Inflammatory macrophage treated with lipopolysaccharide for 4 hours (primary cell): ENCODE results near the gene ANO8.

Experiments
- DNase-seq: peaks from one replicate; pipeline ENCODE4 v3.0.0-alpha.2; 2020

Gene ANO8

DNA sequence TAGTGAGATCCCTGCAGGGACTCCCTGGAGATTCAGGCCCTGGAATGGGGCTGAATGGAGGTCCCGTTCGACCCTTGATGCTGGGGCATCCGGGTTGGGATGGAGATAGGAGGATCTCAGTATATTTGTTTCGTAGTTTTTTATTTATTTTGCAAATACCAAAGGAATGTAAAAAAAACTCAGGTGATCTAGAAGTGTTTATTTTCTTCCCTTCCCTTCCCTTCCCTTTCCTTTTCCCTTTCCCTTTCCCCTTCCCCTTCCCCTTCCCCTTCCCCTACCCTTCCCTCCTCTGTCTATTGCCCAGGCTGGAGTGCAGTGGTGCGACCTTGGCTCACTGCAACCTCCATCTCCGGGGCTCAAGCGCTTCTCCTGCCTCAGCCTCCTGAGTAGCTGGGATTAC is 7.2 kb upstream of the ANO8 start:
- no peak for DNase-seq

DNA sequence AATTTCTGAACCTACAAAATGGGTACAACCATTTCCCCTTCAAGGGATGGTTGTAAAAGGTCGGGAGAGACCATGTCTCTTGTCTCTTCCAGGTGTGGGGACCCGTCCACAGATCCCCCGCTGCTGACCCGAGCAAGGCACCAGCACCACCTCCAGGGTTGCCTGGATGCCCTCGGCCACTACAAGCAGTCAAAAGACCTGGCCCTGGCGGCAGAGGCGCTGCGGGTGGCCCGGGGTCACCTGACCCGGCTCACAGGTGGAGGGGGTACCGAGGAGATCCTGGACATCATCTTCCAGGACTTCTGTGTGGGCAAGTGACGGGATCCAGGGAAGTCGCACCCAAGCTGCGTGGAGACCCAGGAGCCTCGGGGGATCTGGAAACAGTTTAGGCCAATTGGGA is 6.7 kb upstream of the ANO8 start:
- no peak for DNase-seq

DNA sequence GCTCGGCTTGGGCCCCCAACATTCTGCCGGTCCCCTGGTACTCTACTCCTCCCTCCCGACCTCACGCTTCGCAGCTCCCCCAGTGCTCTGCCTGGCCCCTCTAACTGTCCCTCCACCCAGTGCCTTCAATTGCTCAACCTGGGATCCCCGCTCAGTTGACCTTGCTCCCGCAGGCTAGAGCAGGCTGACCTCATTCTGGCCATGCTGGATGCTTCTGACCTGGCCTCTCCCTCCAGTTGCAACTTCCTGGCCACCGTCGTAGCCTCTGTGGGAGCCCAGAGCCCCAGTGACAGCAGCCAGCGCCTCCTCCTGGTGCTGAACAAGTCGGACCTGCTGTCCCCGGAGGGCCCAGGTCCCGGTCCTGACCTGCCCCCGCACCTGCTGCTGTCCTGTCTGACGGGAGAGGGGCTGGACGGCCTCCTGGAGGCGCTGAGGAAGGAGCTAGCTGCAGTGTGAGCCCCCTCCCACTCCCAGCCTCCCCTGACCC is 6.3 kb upstream of the ANO8 start:
- peak; percentile 36 for DNase-seq

DNA sequence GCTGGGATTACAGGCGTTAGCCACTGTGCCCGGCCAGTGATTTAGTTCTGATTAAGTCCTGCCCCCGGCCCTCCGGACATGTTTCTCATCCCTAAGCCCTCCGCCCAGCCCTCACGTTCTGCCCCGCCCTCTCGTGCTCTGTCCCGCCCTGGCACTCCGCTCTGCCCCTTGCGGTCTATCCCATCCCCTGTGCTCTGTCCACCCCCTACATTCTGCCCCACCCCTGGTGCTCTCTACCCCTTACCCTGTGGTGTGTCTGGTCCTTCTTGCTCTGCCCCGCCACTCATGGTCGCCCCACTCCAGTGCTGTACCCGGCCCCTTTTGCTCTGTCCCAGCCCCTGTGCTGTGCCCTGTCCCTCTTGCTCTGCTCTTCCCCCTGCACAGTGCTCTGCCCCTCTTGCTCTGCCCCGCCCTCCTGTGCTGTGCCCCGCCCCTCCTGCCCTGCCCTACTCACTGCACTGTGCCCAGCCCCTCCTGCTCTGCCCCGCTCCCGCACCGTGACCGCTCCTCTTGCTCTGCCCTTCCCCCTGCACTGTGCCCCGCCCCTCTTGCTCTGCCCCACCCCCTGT is 5.7 kb upstream of the ANO8 start:
- DNase-seq, result peak; percentile 35

DNA sequence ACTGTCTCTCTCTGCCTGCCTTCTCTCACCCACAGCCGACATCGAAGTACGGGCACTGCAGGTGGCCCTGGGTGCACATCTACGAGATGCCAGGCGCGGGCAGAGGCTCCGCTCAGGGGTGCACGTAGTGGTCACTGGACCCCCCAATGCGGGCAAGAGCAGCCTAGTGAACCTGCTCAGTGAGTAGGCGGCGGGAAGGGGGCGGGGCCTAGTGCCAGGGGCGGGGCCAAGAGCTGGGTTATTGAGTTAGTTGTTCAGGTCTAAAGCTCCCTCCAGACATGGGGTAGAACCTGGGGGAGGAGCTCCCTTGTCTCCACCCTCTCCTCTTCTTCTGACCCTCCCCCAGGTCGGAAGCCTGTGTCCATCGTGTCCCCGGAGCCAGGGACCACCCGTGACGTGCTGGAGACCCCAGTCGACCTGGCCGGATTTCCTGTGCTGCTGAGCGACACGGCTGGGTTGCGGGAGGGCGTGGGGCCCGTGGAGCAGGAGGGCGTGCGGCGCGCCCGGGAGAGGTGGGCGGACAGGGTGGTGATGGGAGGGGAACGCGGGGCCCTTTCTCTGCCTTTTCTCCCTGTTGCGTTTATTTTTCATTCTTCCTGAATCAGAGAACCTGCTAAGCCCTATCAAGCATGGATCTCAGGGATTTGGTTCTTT is 4.6 kb upstream of the ANO8 start:
- DNase-seq, result no peak

DNA sequence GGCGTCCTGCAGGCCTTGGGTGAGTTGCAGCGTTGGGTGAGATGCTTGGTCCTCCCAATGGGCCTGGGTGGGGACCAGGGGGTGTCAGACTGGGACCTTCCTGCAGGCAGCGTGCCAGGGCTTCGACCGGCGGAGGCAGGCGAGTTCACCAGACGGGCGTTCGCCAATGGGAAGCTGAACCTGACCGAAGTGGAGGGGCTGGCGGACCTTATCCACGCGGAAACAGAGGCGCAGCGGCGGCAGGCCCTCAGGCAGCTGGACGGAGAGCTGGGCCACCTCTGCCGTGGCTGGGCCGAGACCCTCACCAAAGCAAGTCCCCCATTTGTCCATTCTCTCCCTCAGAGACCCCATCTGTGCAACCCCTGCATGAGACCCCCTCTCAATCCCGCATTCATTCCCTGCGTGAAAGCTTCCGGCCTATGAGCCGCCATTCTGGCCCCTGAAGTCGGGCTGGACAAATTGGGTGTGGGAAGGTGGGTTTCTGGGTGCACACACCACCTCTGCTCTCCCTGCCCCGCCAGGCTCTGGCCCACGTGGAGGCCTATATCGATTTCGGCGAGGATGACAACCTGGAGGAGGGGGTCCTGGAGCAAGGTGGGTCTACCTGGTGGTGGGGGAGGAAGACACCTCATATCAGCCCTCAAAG is 3.9 kb upstream of the ANO8 start:
- no peak for DNase-seq

DNA sequence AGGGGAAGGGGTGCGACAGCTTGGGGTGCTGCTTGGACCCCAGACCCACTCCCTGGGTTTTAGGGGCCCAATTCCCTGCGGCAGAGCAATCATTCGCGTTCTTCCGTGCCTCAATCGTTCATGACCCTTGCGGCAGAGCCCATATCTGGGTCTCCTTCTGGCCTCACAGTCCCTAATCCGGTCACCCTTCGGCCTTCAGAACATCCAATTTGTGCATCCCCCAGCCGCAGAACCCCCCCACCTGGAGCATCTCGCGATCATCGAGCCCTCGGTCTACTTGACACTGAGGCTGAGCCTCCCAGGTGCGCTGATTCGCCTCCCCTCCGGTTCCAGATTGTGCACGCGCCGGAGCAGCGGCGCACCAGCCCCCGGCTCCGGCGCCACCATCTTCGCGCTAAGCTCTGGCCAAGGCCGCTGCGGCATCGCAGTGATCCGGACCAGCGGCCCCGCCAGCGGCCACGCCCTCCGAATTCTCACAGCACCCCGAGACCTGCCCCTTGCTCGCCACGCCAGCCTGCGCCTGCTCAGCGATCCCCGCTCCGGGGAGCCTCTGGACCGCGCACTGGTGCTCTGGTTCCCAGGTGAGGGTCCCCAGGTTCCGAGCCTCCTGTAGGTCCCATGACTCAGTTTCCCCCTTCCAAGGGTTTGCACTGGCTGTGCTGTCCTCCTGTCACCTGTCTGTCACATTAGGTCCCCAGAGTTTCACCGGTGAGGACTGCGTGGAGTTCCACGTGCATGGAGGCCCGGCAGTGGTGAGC is 3.2 kb upstream of the ANO8 start:
- peak; percentile 17 for DNase-seq

DNA sequence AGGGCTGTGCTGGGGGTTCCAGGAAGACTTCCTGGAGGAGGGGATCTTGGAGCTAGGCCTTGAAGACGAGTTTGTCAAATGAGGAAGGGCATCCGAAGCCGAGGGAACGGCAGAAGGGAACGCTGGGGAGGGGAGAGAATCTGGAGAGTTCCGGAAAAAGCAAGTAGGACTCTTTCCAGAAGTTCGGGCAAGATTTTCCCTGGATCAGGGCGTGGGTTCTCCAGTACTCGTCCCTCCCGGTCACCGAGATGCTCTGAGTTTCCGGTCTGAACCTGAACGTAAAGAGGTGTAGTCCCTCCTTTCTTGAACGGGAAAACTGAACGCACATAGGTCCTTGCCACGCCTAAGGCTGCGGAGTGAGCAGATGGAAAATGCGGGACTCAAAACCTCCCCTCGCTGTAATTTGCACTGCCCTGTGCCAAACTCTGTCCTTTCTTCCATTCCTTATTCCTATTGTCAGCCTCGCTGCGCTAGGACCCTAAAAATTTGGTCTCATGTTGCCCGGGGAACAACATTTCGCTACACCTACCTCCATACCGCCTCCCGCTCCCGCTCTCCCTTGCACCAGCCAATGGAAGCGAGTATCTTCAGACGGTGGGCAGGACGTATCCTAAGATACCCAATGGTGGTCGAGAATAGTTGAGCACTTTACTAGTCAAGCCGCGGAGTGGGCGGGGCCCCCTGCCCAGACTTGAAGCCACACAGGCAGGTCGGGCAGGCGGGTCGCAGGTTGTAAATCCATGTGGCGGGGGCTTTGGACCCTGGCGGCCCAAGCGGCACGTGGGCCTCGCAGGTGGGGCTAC is 2.4 kb upstream of the ANO8 start, which contains the start of gene GTPBP3:
Gene GTPBP3 (plus strand): TSS at position 682 of the 803 bp plus-strand sequence. CDS start 59 bp downstream, at position 741.
- peak; percentile 99 for DNase-seq

DNA sequence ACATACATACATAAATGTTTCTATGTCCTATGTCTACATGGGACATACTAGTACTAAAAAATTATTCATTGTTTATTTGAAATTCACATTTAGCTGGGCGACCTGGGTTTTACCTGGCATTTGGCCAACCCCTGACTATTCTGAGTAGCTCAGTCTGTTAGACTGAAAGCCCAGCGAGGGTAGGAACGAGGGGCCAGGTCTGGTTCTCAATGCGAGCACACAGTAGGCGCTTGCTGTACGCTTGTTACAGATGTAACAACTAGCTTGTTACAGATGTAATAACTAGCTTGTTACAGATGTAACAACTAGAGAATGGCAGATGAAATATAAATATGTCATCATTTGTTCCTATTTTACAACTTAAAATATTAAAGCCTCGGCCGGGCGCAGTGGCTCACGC is 920 bp upstream of the ANO8 start:
- DNase-seq, result no peak

DNA sequence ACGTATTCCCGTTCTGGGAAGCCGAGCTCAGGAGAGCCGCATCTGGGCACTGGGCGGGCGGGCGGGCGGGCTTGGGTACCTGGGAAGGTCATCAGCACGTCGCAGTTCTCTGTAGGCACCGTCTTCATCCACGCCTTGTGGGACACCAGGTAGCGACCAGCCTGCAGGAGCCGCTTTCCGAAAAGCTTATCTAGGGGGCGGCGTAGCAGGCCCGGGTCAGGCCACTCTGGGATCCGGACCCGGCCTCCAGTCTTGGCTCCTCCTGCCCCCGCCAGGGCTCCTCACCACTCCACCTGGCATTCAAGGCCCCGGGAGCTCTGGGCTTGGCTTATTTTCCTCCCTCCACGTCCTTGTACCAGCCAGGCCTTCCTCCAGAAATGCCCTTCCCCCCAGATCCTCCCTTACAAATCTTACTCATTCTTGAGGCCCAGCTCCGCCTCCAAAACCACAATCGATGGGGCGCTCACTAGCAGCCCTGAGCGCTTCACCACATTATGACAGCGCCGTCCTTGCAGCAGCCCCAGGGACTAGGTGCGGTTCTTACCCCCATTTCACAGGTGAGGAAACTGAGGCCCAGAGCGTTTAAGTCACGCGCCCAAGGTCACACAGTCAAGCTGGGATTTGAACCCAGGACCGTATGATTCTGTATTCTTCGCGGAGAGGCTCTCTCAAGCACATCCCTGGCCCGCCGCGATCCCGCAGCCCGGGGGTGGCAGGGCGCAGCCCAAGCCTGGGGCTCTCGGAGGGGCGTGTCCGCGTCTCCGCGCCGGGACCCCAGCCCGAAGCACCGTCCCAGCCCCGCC is 843 bp downstream of the ANO8 start:
- DNase-seq, result peak; percentile 77

DNA sequence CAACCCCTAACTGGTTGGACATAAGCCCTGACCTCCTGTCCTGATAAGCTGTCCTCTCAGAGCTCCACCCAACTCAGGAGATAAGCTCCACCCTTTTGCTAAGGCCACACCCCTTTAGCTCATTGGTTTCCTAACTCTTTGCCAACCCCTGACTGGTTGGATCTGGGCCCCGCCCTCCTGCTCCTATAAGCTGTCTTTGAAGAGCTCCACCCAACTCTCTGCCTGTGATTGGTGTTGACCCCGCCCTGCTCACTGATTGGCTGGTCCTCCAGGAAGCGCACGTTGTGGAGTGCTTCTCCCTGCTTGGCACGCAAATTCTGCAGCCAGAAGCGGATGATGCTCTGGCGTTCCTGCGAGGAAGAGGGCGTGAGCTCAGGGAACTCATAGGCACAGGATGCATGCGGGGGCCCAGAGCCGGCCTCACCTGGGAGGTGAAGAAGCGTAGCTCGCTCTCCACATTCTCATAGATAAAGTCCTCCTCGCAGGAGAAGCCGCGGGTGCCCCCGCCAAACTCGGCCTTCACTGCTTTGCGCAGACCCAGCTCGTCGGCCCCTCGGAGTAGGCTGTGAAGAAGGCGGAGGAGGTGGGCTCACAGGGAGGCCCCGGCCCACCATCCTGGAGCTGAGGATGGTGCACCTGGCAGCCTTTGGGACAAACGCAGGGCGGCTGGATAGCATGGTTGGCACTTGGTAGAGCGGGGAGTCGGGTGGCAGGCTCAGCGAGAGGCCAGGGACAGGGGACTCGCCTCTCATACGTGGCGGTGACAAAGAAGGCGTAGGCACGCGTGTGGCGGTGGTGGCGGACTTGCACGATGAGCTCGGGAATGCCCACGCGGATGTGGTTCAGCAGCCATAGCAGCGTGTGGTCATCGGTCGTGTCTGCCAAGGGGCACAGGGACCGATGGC is 1.7 kb downstream of the ANO8 start:
- DNase-seq, result peak; percentile 66

DNA sequence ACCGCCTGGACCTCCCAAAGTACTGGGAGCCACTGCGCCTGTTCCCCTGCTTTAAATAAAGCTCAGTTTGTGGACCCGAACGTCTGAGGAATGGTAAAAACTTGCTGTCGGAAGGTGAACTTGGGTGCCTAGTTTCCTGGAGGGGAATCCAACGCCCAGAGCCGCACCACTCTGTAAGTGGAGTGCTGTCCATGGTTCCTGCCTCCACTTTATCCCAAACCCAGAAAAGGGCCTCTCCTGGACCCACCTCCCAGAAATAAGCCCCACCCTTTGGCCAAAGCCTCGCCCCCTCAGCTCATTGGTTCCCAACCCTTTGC is 2.3 kb downstream of the ANO8 start:
- DNase-seq, result no peak

DNA sequence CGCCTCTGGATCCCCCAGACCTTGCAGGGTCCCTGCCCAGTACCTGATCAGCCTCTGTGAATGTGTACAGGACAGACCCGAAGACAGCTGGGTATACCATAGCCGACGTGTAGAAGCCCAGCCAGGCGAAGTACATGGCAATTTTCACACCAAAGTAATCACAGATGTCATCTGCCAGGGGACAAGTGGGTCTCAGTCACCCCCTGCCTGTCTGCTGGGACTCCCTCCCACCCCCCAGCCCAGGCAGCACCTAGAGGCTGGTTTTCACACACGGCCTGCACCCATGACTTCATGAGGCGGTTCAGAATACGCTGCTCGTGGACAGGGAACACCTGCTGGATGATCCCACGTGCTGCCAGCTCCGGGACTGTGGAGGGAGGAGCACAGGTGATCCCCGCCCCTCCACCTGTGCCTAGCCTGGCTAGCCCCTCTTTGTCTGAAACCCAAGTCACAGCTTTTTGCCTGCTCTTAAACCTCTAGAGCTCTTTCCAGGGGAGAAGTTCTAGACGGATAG is 3.6 kb downstream of the ANO8 start:
- DNase-seq, result no peak

DNA sequence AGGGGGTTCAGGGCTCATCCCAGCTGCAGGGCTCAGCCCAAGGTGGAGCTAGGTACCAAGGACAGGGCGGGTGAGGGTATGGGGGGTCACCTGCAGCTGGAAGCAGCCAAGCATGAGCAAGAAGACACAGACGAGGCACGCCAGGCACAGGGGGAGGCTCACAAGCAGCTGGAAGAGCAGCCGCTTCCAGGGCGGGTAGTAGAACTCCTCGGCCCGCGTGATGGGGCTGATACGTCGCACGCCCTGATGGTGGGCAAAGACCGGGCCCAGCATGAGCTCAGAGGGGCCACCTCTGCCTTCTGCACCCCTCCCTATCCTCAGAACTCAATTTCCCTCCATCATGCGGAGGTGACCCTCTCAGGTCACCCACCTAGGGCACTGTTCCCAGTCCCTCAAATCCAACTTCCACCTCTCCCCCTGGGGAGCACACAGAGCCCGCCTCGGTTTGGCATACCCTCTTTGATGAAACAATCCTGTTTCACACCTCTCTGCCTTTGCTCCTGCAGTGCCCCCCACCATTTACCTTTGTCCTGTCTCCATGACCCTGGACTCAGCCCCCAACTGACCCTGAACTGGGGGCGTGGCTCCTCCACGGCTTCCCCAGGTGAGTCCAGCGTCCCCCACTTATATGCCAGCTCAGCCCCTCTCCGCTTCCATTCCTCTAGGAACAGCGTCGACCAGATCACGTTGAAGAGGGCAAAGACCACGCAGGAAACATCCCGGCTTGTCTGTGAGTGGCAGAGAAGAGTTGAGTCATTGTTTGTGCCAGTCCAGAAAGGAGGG is 4.2 kb downstream of the ANO8 start:
- DNase-seq, result no peak

DNA sequence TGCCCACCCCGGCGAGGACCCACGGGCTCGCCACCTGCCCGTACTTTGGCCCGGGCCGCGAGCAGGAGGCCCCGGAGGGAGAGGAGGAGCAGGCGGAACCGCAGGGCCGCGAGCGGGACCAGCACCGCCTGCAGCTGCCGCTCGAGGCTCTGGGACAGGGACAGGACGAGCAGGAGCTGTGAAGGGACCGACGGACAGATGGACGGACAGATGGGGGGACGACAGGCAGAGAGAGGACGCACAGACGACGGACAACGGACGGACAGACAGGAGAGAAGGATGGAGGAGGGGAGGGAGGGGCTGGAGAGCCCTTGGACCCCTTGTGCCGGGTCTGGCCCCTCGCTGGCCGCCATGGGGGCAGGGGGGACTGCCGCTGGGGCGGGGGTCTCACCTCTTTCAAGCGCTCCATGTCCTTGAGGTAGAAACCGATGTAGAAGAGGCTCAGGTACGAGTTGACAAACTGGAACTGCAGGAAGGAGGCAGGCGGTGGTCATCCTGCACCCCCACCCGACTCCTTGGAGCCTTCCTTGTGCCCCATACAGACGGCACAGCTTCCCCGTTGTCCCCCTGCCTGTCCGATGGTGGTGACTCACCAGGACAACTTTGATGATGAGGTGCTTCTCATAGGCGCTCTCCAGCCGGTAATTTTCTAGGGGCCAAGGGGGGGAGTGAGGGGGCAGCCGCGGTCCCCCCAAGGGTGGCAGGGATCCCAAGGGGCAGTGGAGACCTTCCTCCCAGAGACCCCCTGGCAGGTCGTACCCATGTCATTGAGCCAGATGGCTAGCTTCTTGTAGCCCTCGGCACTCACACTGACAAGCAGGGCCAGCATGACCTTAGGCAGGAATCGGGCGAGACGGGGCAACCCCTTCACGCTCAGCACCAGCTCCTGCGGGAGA is 5.0 kb downstream of the ANO8 start:
- DNase-seq, result no peak

DNA sequence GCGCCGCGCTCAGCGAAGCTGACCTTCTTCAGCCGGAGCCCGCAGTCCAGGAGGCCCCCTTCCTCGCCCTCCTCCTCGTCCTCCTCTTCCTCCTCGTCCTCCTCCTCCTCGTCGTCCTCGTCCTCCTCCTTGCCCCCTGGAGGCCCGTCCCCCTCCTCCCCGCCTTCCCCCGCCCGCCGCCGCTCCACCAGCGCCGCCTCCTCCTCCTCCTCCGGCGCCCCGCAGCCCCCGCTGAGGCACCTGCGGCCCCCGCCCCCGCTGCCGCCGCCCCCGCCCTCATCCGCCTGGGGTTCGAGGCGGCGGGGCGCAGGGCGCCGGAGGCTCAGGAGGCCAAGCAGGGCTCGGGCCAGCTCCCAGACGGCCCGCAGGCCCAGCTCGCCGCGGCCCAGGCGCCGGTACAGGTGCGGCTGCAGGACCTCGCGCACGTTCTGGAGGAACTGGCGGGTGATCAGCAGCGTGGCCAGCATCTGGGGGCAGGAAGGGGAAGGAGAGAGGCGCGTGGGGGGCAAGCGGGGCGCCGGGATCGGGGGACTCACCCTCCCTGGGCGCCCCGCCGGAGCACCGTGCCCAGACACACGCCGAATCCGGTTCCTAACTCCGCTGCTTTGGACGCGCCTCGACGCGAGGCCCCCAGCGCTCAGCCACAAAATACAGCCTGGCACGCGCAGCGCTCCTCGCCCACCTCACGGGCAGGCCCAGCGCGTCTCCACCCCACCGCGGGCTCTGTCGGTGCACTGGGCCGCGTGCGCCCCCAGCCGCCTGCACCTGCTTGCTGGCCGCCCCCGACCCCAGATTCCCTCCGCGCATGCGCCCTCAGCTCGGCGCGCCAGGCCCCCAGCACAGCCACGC is 5.9 kb downstream of the ANO8 start:
- DNase-seq, result no peak

DNA sequence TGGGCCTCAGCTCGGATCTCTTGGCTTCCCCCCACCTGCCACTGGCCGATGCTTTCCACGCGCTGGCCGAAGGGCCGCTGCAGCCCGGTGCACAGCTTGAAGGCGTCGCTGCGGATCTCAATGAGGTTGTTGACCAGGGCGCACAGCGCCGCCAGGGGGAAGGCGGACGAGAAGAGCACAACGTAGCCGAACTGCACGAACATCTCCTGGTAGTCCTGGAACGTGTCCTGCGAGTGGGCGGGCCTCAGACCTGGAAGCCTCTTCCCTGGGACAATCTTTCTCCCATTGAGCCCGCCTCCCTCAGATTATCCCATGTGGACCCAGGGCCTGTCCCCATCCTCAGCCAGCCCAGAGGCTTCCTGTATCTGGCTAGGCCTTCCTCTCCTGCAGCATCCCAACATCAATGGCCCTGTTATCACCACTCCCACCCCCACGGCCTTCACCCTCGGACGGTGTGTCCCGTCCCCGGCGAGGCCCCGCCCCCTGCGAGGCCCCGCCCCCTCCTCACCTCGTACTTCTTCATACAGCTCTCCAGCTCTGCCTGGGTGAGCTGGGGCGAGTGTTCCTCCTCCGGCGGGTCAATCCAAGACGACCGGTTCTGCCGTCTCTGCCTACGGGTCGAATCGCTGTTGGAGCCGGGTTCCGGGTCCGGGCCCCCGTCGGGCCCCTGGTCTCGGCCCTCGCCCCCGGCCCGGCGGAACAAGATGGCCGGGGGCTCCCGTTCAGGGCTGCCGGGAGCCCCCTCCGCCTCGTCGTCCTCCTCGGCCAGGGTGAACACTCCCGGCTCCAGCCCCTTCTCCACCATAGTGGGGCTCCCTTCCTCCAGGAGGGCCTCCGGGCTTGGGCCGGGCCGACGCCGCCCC is 6.8 kb downstream of the ANO8 start:
- peak; percentile 40 for DNase-seq
